IMR-90 (cell line): ENCODE data around the gene OR51B6. TPM values are rescaled to one million over a fixed set of nuclear protein-coding genes. Genes with fewer than 3 reads are reported as not detected.
A peak's percentile ranks its signal among the peaks of the same experiment; 100 is the strongest.

Experiments used
- ATAC-seq: fragments of 200-7000 bp; cut with Tn5 transposase; 2 replicates; pipeline ENCODE4 v1.9.1; 2020; ENCODE audit warnings: low read depth, mild to moderate bottlenecking, moderate library complexity
- BruUV-seq: library from RNA; stranded (reverse); fragments of 400-500 nt; replicated peaks from 2 replicates; lab custom pipeline; 2021; lab: Mats Ljungman, UMichigan
- CTCF ChIA-PET: fragments of 300-600 bp; formaldehyde crosslinking; extraction: SDS; loops from one replicate; lab custom pipeline; 2021; ENCODE audit warnings: antibody characterized with exemption; lab: Yijun Ruan, JAX
- POLR2A ChIA-PET: fragments of 300-600 bp; sonication (Branson Sonifier 250); formaldehyde crosslinking; loops from one replicate; lab custom pipeline; 2022; ENCODE audit warnings: antibody characterized with exemption; ENCODE audit not compliant: unreplicated experiment; lab: Charles Lee
- DNase-seq: peaks from one replicate; pipeline ENCODE4 v3.0.0; 2013
- H2AFZ ChIP-seq: replicated peaks from 2 replicates; pipeline ENCODE3; 2013; ENCODE audit warnings: low read length, mild to moderate bottlenecking; ENCODE audit not compliant: poor library complexity
- H2AK5ac ChIP-seq: 2 replicates; pipeline ENCODE4 v1.6.1; 2013; ENCODE audit warnings: low read depth, low read length, inconsistent platforms
- H2AK9ac ChIP-seq: replicated peaks from 2 replicates; pipeline ENCODE3; 2013; ENCODE audit warnings: mild to moderate bottlenecking, low read depth, low read length, moderate library complexity; ENCODE audit not compliant: poor library complexity
- H2BK120ac ChIP-seq: 2 replicates; pipeline ENCODE4 v1.6.1; 2013; ENCODE audit warnings: low read depth, low read length, inconsistent platforms
- H2BK15ac ChIP-seq: 3 replicates; pipeline ENCODE4 v1.6.1; 2013; ENCODE audit warnings: low read depth, low read length, inconsistent platforms
- H2BK20ac ChIP-seq: 2 replicates; pipeline ENCODE4 v1.6.1; 2013; ENCODE audit warnings: low read depth, mild to moderate bottlenecking, inconsistent platforms, low read length, moderate library complexity
- H2BK5ac ChIP-seq: 2 replicates; pipeline ENCODE4 v1.6.1; 2013; ENCODE audit warnings: mild to moderate bottlenecking, low read depth, low read length, inconsistent platforms; ENCODE audit not compliant: poor library complexity, severe bottlenecking
- H3K14ac ChIP-seq: replicated peaks from 2 replicates; pipeline ENCODE4 v1.6.1; 2013; ENCODE audit warnings: low read depth, low read length, inconsistent platforms
- H3K18ac ChIP-seq: 2 replicates; pipeline ENCODE4 v1.6.1; 2013; ENCODE audit warnings: low read depth, low read length, control low read depth
- H3K23ac ChIP-seq: 2 replicates; pipeline ENCODE4 v1.6.1; 2013; ENCODE audit warnings: low read depth, low read length, inconsistent platforms
- H3K27ac ChIP-seq: 2 replicates; pipeline ENCODE4 v1.5.1; 2013; ENCODE audit warnings: mild to moderate bottlenecking, control low read depth, low read length; ENCODE audit not compliant: insufficient read depth
- H3K27me3 ChIP-seq: 2 replicates; pipeline ENCODE4 v1.6.1; 2013; ENCODE audit warnings: low read length; ENCODE audit not compliant: control insufficient read depth, insufficient read depth
- H3K36me3 ChIP-seq: 2 replicates; pipeline ENCODE4 v1.6.1; 2013; ENCODE audit warnings: low read length, mixed read lengths; ENCODE audit not compliant: control insufficient read depth, insufficient read depth
- H3K4ac ChIP-seq: 2 replicates; pipeline ENCODE4 v1.6.1; 2013; ENCODE audit warnings: low read depth, low read length, inconsistent platforms
- H3K4me1 ChIP-seq: 2 replicates; pipeline ENCODE4 v1.6.1; 2013; ENCODE audit warnings: low read length, mixed read lengths; ENCODE audit not compliant: control insufficient read depth, insufficient read depth
- H3K4me2 ChIP-seq: 2 replicates; pipeline ENCODE4 v1.6.1; 2013; ENCODE audit warnings: low read depth, mild to moderate bottlenecking, control low read depth, low read length, moderate library complexity
- H3K4me3 ChIP-seq: 2 replicates; pipeline ENCODE4 v1.5.1; 2013; ENCODE audit warnings: low read depth, mild to moderate bottlenecking, control low read depth, low read length, moderate library complexity; ENCODE audit not compliant: insufficient read depth
- H3K56ac ChIP-seq: 2 replicates; pipeline ENCODE4 v1.6.1; 2013; ENCODE audit warnings: low read length, inconsistent platforms; ENCODE audit not compliant: insufficient read depth; ENCODE audit errors: extremely low read depth
- H3K79me1 ChIP-seq, 2 experiments: 2 replicates each; pipeline ENCODE4 v1.6.1; 2013; ENCODE audit warnings: low read length in 2 of 2, inconsistent platforms in 1 of 2, low read depth in 1 of 2
- H3K9ac ChIP-seq: 2 replicates; pipeline ENCODE4 v1.6.1; 2013; ENCODE audit warnings: low read depth, low read length, control low read depth
- H3K9me1 ChIP-seq: 2 replicates; pipeline ENCODE4 v1.6.1; 2013; ENCODE audit warnings: low read length, inconsistent platforms; ENCODE audit not compliant: insufficient read depth
- H3K9me3 ChIP-seq: 2 replicates; pipeline ENCODE4 v1.6.1; 2013; ENCODE audit warnings: low read length; ENCODE audit not compliant: control insufficient read depth, insufficient read depth
- H4K20me1 ChIP-seq: 2 replicates; pipeline ENCODE4 v1.6.1; 2013; ENCODE audit warnings: low read length, inconsistent platforms; ENCODE audit not compliant: insufficient read depth
- H4K5ac ChIP-seq: 2 replicates; pipeline ENCODE4 v1.6.1; 2013; ENCODE audit warnings: mild to moderate bottlenecking, low read depth, low read length, control low read depth
- H4K8ac ChIP-seq, 2 experiments: 2 replicates each; pipeline ENCODE4 v1.6.1; 2013; ENCODE audit warnings: low read depth in 2 of 2, low read length in 2 of 2, control low read depth in 1 of 2, inconsistent platforms in 1 of 2
- H4K91ac ChIP-seq: 2 replicates; pipeline ENCODE4 v1.6.1; 2013; ENCODE audit warnings: low read depth, low read length, inconsistent platforms; ENCODE audit not compliant: insufficient read depth
- CTCF ChIP-seq: conservative IDR thresholded peaks from 2 replicates; pipeline ENCODE4 v1.5.1; 2012; ENCODE audit warnings: mild to moderate bottlenecking, low read depth, low read length, improper control_type of control experiment
- ELK1 ChIP-seq: fragments of 150-350 bp; IDR thresholded peaks from 2 replicates; pipeline ENCODE4 v1.6.1; 2016; ENCODE audit warnings: low read depth, mild to moderate bottlenecking, low read length, moderate library complexity, borderline replicate concordance
- FOS ChIP-seq: fragments of 150-350 bp; IDR thresholded peaks from 2 replicates; pipeline ENCODE4 v1.6.1; 2016; ENCODE audit warnings: low read depth, low read length
- MAFK ChIP-seq: IDR thresholded peaks from 2 replicates; pipeline ENCODE4 v1.6.1; 2012; ENCODE audit warnings: low read depth, low read length, improper control_type of control experiment
- MXI1 ChIP-seq: IDR thresholded peaks from 2 replicates; pipeline ENCODE4 v1.6.1; 2012; ENCODE audit warnings: low read depth, mild to moderate bottlenecking, low read length, moderate library complexity, borderline replicate concordance
- POLR2A ChIP-seq: IDR thresholded peaks from 2 replicates; pipeline ENCODE4 v1.6.1; 2012; ENCODE audit warnings: mild to moderate bottlenecking, low read depth, low read length
- WGBS, 2 experiments: methylation state at CpG; one replicate each; pipeline versions ENCODE4 v1.1.5 to v1.1.7; 2013; ENCODE audit warnings: missing lambda C conversion rate in 2 of 2; ENCODE audit not compliant: insufficient read length in 1 of 2; ENCODE audit errors: extremely low coverage in 2 of 2; 5-methylcytosine and 5-hydroxymethylcytosine counted together
- dilution Hi-C: fragments of 300-500 bp; cut with HindIII; formaldehyde crosslinking; loops from one replicate; pipeline ENCODE4 v1.14.3; 2018; ENCODE audit warnings: low sequenced_read_pairs; ENCODE audit not compliant: unreplicated experiment
- in situ Hi-C: fragments of 300-500 bp; cut with MboI; formaldehyde crosslinking; loops from 3 replicates; pipeline ENCODE4 v1.14.3; 2019; ENCODE audit warnings: low sequenced_read_pairs, inconsistent platforms, mixed read lengths
- intact Hi-C: fragments of 100-400 bp; cut with micrococcal nuclease; formaldehyde crosslinking; loops from 2 replicates; pipeline ENCODE4 v1.10.0; 2022
- polyA plus RNA-seq, 3 experiments: library from polyadenylated mRNA; depleted of rRNA; stranded (reverse); fragments of >200 nt; gene quantifications; 2 replicates each; pipeline ENCODE4 v1.2.3, GENCODE V29; 2012; ENCODE audit warnings: low replicate concordance in 1 of 3
- total RNA-seq: library from RNA; depleted of rRNA; stranded (reverse); fragments of >200 nt; gene quantifications from 2 replicates; pipeline ENCODE4 v1.2.3, GENCODE V29; 2012

OR51B6 gene
- total and polyA plus RNA-seq, 2 of the 4 experiments (the other 2 are of a cell fraction), result not detected

- Histone ChIP-seq H4K5ac (peak within 1 kb of the TSS; percentile 100), H3K14ac (peak within 1 kb of the TSS; percentile 99), H3K4me2 (peak within 1 kb of the TSS; percentile 71; the same call in 1 of the 2 replicates), H3K9me3 (no peaks in the 10 kb centered on the region), H3K9me1 (peaks cover 5% of the 10 kb centered on the region; the same call in 1 of the 2 replicates), H2AFZ (no peak within 1 kb of the TSS), H2AK9ac (peak within 1 kb of the TSS; percentile 18), H3K27me3 (no peaks in the 10 kb centered on the region), H3K23ac (peak within 1 kb of the TSS; percentile 97), H3K4me3 (no peak within 1 kb of the TSS), H3K4ac (peak within 1 kb of the TSS; percentile 99), H2BK120ac (peak within 1 kb of the TSS; percentile 99), H2BK20ac (peak within 1 kb of the TSS; percentile 100), H2BK5ac (peak within 1 kb of the TSS; percentile 100), H3K18ac (peak within 1 kb of the TSS; percentile 100), H4K8ac (peak within 1 kb of the TSS; percentile 91 to 100), H4K91ac (peak within 1 kb of the TSS; percentile 100), H2AK5ac (peak within 1 kb of the TSS; percentile 97), H3K79me1 (no peaks in the 10 kb centered on the region), H3K27ac (peak within 1 kb of the TSS; percentile 100), H2BK15ac (peak within 1 kb of the TSS; percentile 82; the same call in 2 of the 3 replicates), H3K4me1 (peaks cover 18% of the 10 kb centered on the region), H3K56ac (peak within 1 kb of the TSS; percentile 93), H4K20me1 (no peaks in the 10 kb centered on the region), H3K9ac (peak within 1 kb of the TSS; percentile 63), H3K36me3 (no peaks in the 10 kb centered on the region)
- peak; percentile 92 for DNase-seq
- in situ Hi-C loops (no loop called here), intact Hi-C loops (loop anchor here (1.0 kb wide), 1 partner anchor 21 kb away; no protein-coding TSS in a partner anchor), dilution Hi-C loops (no loop called here)
- ChIA-PET CTCF (no interaction called here), POLR2A (interaction anchor here (1.0 kb wide), 1 partner anchor 20 kb away, joined by 5 read pairs; no protein-coding TSS in a partner anchor)
- peak; percentile 81 for ATAC-seq
- no CpG with 5 or more reads among the region's 6 CpGs for WGBS, 2 experiments
- BruUV-seq, result TSS peak; percentile 84
- TF ChIP-seq MAFK, result 0 out of 2 replicates have a peak, but pooled peaks have one; percentile 10
- no peak for TF ChIP-seq MXI1
- TF ChIP-seq CTCF, result no peak
- TF ChIP-seq ELK1, result no peak
- TF ChIP-seq POLR2A, result no peak
- TF ChIP-seq FOS, result 0 out of 2 replicates have a peak, but pooled peaks have one; percentile 44
Measured at GRCh38 chr11:5343474-5344335, 7.6 kb upstream of the OR51B6 start, which contains the start of gene OR51B5. Gene OR51B5 (minus strand): TSS chr11:5343524. CDS start chr11:5343524, 0 bp downstream.
